Measurements from ENCODE around the gene TANGO2.

Gene TANGO2

DNA sequence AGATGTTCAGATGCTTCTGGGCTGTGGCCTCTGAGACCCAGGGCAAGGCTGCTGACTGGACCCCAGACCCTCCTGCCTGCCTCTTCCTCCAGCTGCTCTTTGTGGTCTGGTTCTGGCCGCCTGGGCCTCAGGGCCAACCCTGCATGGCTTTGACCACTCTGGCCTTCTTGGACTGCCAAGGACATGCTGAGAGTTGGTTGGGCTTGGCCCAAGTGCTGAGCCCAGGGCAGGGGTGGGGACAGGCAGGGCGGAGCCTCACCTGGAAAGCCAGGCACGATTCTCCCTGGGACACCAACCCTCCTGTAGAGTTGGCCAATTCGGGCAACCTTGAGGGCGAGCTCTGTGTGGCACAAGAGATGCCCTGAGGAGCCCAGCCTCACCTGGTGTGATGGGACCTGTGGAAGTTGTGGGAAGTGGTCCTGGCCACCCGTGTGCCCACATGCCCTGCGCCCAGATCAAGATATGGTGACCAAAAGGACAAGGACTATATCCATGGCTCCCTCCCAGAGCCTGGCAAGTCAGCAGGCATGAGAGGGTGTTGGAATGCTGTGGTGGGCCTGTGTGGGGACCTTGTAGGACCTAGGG is 11.6 kb downstream of the TANGO2 start:
- TF ChIP-seq CTCF (conservative IDR thresholded peaks at IDR 0.05; ENCODE audit: low read depth, low read length) = no peak
- no peak for DNase-seq (ENCODE audit: low read depth)
- no peak overlapping the region for H3K4me3 ChIP-seq (ENCODE audit: low read depth, low read length)

DNA sequence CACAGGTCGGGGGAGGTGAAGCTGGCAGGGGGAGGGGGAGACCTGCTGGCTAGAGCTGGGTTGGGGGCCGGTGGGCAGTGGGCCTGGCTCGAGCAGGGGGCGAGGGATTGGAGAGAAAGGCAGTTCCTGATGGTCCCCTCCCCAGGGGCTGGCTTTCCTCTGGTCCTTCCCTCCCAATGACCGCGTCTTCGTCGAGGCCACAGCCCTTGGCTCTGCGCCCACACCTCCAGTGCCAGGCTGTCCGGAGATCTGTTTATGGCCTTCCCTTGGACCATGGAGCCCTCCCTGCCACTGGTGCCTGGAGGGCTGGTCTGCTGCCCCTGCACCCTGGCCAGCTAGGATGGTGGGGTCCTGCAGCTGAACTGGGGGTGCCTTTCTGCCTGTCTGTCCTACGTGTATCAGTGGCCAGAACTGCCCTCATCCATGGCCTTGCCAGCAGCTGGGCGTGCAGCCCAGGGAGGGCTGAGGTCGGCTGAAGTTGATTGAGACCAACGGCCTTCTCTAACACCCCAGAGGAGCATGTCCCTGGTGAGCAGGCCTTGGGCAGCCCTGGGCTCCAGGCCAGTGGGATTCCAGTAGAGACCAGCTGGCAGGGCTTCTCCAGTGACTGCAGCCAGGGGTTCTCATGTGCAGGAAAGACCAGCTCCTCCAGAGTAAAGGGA is 12.3 kb downstream of the TANGO2 start:
- TF ChIP-seq CTCF (conservative IDR thresholded peaks at IDR 0.05; ENCODE audit: low read depth, low read length) = no peak
- no peak for DNase-seq (ENCODE audit: low read depth)
- no peak overlapping the region for H3K4me3 ChIP-seq (ENCODE audit: low read depth, low read length)

GRCh38 chr22:20034143-20034542 is 13.2 kb downstream of the TANGO2 start:
- no peak for DNase-seq (ENCODE audit: low read depth)
- TF ChIP-seq CTCF (conservative IDR thresholded peaks at IDR 0.05; ENCODE audit: low read depth, low read length) = no peak

DNA sequence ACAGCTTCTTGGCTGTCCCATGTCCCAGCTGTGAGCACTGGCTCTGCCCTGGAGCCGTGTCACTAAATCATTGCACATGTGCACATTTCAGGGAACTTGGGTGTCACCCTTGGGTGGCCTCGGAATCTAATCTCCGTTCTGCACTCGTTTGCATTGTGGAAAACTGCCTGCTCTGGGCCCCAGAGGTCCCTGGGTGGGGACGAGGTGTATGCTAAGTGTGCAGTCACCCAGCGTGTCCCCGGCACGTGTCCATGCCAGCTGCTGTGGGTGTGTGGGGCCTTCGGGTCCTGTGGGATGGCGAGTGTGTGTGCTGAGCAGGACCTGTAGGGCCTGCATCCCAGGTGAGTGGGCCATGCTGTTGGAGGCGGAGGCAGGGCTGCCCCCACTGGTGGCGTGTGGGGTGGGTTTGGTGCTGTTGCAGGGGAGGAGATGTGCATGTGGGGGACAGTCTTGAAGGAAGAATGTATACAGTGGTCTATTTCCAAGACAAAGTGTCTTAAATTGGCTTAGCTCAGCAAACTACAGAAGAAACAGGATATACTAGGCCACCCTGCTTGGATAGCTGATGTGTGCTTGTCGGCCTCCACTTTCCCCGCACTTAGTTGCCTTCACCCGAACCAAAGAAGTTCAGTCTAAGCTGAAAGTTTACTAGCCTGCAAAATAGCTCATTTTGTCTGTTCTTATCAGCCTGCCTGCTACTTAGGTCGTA is 14.6 kb downstream of the TANGO2 start:
- H3K4me3 ChIP-seq (ENCODE audit: low read depth, low read length) = no peak overlapping the region
- DNase-seq (ENCODE audit: low read depth) = no peak
- no peak for TF ChIP-seq CTCF (conservative IDR thresholded peaks at IDR 0.05; ENCODE audit: low read depth, low read length)

More at GRCh38 chr22:20034143-20034542, 13.2 kb downstream of the TANGO2 start:
- no peak overlapping the region for H3K4me3 ChIP-seq (ENCODE audit: low read depth, low read length)

- DNase-seq (ENCODE audit: low read depth) = no peak
- no peak overlapping the region for H3K4me3 ChIP-seq (ENCODE audit: low read depth, low read length)
- TF ChIP-seq CTCF (conservative IDR thresholded peaks at IDR 0.05; ENCODE audit: low read depth, low read length) = no peak
These were observed 15.2 kb downstream of the TANGO2 start for GRCh38 chr22:20036084-20036482.

- H3K4me3 ChIP-seq (ENCODE audit: low read depth, low read length) = no peak overlapping the region
- no peak for TF ChIP-seq CTCF (conservative IDR thresholded peaks at IDR 0.05; ENCODE audit: low read depth, low read length)
- no peak for DNase-seq (ENCODE audit: low read depth)
These were observed 15.9 kb downstream of the TANGO2 start for GRCh38 chr22:20036535-20037392.

All from choroid plexus epithelial cell (primary cell).